ENCODE data around the gene TRPV2.

The TRPV2 gene

GRCh38 chr17:16479264-16479663 is 63.9 kb downstream of the TRPV2 start:
- DNase-seq = no peak

- no peak for DNase-seq
Observed at GRCh38 chr17:16480995-16481394, 65.6 kb downstream of the TRPV2 start.

- no peak for DNase-seq
Observed at GRCh38 chr17:16482253-16482652, 66.9 kb downstream of the TRPV2 start.

- DNase-seq = no peak
Observed at GRCh38 chr17:16483021-16483645, 67.8 kb downstream of the TRPV2 start.

GRCh38 chr17:16484445-16485175 is 69.2 kb downstream of the TRPV2 start:
- DNase-seq = no peak
